ENCODE results near the gene CD6. TPM values are rescaled to one million over a fixed set of nuclear protein-coding genes. Genes with fewer than 3 reads are reported as not detected.

The CD6 gene
- not detected in 2 replicates for total RNA-seq (2014; rRNA removed)
- polyA plus RNA-seq (2012), result not detected

- DNase-seq (ENCODE audit: low read depth), result no peak
These were observed at the start of gene CD6 for GRCh38 chr11:60971520-60971919. Gene CD6 (plus strand): TSS chr11:60971680. CDS start chr11:60971866, 186 bp downstream.

GRCh38 chr11:60921777-60922335 lies 49.6 kb upstream of the CD6 start:
- no peak for DNase-seq (ENCODE audit: low read depth)

- DNase-seq (ENCODE audit: low read depth), result no peak
These were observed 48.6 kb upstream of the CD6 start for GRCh38 chr11:60922906-60923305.

- no peak for DNase-seq (ENCODE audit: low read depth)
These were observed 48.2 kb upstream of the CD6 start for GRCh38 chr11:60923326-60923725.

- DNase-seq (ENCODE audit: low read depth), result no peak
These were observed 47.7 kb upstream of the CD6 start for GRCh38 chr11:60923800-60924109.

- DNase-seq (ENCODE audit: low read depth), result peak; percentile 63
These were observed 47.2 kb upstream of the CD6 start, which contains the start of gene TMEM132A for GRCh38 chr11:60924110-60924905. Gene TMEM132A (plus strand): TSS chr11:60924460. CDS start chr11:60924634, 174 bp downstream.

- no peak for DNase-seq (ENCODE audit: low read depth)
These were observed 46.3 kb upstream of the CD6 start for GRCh38 chr11:60924906-60925853.

- peak; percentile 29 for DNase-seq (ENCODE audit: low read depth)
These were observed 45.6 kb upstream of the CD6 start for GRCh38 chr11:60925868-60926267.

GRCh38 chr11:60926500-60926899 lies 45.0 kb upstream of the CD6 start:
- no peak for DNase-seq (ENCODE audit: low read depth)

GRCh38 chr11:60927061-60927592 lies 44.4 kb upstream of the CD6 start:
- no peak for DNase-seq (ENCODE audit: low read depth)

GRCh38 chr11:60927600-60927999 lies 43.9 kb upstream of the CD6 start:
- no peak for DNase-seq (ENCODE audit: low read depth)

- DNase-seq (ENCODE audit: low read depth), result no peak
These were observed 42.9 kb upstream of the CD6 start for GRCh38 chr11:60928563-60929001.

GRCh38 chr11:60929764-60930163 lies 41.7 kb upstream of the CD6 start:
- no peak for DNase-seq (ENCODE audit: low read depth)

- DNase-seq (ENCODE audit: low read depth), result no peak
These were observed 41.1 kb upstream of the CD6 start for GRCh38 chr11:60930394-60930793.

- no peak for DNase-seq (ENCODE audit: low read depth)
These were observed 39.6 kb upstream of the CD6 start for GRCh38 chr11:60931917-60932316.

GRCh38 chr11:60932605-60933356 lies 38.7 kb upstream of the CD6 start:
- no peak for DNase-seq (ENCODE audit: low read depth)

GRCh38 chr11:60933416-60934123 lies 37.9 kb upstream of the CD6 start:
- no peak for DNase-seq (ENCODE audit: low read depth)

GRCh38 chr11:60934124-60934789 lies 37.2 kb upstream of the CD6 start:
- no peak for DNase-seq (ENCODE audit: low read depth)

- DNase-seq (ENCODE audit: low read depth), result no peak
These were observed 36.5 kb upstream of the CD6 start for GRCh38 chr11:60934790-60935605.

All from LHCN-M2 (cell line).